Retinal pigment epithelial cell (primary cell): ENCODE measurements around the gene RALGAPA2.

Experiments
- DNase-seq: peaks from one replicate; pipeline ENCODE4 v3.0.0-alpha.2; 2010; ENCODE audit warnings: low read depth
- H3K4me3 ChIP-seq: 2 replicates; pipeline ENCODE4 v1.5.1; 2011; ENCODE audit warnings: mild to moderate bottlenecking, low read length, control low read depth, moderate library complexity
- TF ChIP-seq, protein P1 (sequence below): conservative IDR thresholded peaks from 2 replicates; pipeline ENCODE4 v1.5.1; 2011; ENCODE audit warnings: low read depth, low read length, control low read depth, inconsistent platforms

Gene RALGAPA2

DNA sequence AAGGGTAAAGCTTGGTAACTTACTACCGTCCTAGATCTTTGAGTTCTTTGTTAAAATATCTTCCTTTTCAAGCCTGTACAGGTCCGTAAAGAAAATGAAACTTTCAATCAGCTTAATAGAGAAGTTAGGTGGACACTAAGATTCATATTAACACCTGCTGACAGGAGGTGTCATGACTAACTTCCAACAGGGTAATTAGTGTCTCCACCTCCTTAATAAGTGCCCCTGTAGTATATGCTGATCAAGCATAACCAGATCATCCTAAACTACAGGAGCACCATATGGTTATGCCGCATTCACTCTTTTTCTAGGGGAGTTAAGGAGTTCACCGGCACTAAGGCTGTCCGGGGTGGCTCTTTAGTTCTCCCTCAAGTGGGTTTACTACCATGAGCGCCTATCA lies 23.9 kb upstream of the RALGAPA2 start:
- TF ChIP-seq, protein P1, sequence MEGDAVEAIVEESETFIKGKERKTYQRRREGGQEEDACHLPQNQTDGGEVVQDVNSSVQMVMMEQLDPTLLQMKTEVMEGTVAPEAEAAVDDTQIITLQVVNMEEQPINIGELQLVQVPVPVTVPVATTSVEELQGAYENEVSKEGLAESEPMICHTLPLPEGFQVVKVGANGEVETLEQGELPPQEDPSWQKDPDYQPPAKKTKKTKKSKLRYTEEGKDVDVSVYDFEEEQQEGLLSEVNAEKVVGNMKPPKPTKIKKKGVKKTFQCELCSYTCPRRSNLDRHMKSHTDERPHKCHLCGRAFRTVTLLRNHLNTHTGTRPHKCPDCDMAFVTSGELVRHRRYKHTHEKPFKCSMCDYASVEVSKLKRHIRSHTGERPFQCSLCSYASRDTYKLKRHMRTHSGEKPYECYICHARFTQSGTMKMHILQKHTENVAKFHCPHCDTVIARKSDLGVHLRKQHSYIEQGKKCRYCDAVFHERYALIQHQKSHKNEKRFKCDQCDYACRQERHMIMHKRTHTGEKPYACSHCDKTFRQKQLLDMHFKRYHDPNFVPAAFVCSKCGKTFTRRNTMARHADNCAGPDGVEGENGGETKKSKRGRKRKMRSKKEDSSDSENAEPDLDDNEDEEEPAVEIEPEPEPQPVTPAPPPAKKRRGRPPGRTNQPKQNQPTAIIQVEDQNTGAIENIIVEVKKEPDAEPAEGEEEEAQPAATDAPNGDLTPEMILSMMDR: no peak
- no peak overlapping the region for H3K4me3 ChIP-seq
- no peak for DNase-seq

DNA sequence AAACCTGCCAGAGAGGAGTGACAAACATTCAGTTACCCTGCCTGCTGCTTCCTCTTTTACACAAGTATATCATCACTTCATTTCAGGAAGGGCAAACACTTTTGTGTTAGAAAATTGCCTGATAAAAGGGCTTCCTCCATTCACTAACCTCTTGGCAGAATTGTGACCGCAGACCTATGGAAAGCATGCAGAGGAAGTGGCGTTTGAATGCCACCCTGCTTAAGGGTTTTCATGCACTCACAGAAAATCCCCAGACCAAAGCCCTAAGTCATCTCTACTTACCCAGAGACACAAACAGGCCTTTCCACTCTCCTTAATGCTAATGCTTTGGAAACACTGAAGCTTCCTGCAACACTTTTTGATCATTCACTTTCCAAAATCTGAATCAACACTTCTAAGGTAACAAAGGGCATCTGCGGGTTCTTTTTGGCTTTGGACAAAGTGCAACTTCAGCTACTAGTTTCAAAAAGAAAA lies 22.1 kb upstream of the RALGAPA2 start:
- no peak for DNase-seq
- H3K4me3 ChIP-seq: no peak overlapping the region
- TF ChIP-seq, protein P1: no peak

DNA sequence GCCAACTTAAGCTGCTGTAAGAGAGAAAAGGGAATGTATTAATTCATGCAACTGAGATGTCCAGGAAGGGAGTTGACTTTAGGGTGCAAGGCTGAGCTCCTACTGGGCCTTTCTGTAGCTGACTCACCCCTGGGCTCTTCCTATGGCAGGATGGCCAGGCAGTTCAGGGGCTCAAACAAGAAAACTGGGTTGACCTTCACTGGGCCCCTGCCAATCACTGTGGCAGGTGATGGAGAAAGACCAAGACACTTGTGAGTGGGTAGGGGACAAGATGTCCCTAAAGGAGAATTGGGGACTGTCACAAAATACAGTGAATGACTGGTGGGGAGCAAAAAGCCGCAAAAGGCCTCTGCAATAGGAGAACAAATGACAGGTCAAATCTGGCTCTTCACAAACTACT lies 21.5 kb upstream of the RALGAPA2 start:
- no peak overlapping the region for H3K4me3 ChIP-seq
- TF ChIP-seq, protein P1: no peak
- no peak for DNase-seq

- DNase-seq: no peak
- TF ChIP-seq, protein P1: no peak
- H3K4me3 ChIP-seq: no peak overlapping the region
These were observed 20.2 kb upstream of the RALGAPA2 start for GRCh38 chr20:20732641-20733040.

- TF ChIP-seq, protein P1: no peak
- no peak for DNase-seq
These were observed 19.5 kb upstream of the RALGAPA2 start for GRCh38 chr20:20731945-20732296.

DNA sequence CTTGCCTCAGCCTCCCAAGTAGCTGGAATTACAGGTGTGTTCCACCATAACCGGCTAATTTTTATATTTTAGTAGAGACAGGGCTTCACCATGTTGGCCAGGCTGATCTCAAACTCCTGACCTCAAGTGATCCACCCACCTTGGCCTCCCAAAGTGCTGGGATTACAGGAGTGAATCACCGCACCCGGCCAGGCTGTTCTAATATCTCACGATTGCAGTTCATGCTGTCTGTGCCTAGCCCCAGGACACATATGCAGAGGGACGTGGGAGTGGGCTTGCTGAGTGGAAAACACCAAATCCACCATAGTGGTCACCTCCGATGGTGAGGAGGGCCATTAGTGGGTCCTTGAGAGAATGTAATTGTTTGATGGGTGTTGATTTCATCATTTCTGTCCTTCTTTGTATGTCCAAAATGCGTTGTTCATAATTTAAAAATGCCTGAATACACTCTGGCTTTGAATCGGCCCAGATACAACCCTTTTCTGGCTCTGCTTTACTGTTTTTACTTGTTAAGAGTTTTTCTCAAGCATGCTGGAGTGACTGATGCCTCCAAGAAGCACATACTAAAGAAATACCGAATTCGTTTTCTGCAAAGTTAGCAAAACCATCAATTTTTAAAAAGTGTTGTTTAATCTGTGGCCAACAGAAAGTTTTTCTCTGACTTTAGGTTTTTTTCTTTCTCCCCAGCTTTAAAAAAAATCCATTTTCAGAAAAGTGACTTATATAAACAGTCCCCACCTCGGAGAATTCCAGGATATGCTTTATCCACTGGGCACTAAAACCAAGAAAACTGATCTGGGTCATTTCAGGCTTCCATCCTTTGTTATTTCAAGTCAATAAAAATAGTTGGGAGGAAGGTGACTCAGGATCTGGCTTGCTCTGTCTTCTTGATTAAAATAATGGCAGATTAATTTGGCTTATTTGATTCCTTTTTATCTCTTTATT lies 18.8 kb upstream of the RALGAPA2 start:
- H3K4me3 ChIP-seq: no peak overlapping the region
- TF ChIP-seq, protein P1: no peak
- DNase-seq: no peak

More at GRCh38 chr20:20731945-20732296, 19.5 kb upstream of the RALGAPA2 start:
- no peak overlapping the region for H3K4me3 ChIP-seq

DNA sequence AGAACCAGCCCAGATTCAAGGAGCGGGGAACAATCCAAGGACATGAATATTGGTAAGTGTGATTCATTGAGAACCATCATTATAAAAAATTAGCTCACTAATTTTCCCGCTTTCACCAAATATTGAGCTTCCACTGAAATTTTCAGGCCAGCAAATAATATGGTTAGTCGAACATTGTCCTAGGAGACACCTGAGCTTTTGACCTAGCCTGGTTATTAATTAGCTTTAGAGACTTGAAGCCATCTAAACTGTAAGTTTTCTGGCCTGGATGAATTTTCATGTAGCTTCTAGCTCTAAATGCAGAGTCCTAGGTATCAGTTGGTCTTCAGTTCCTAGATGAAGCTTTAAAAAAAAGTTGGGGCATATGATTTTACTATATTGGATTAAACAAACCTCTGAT lies 17.1 kb upstream of the RALGAPA2 start:
- H3K4me3 ChIP-seq: no peak overlapping the region
- no peak for DNase-seq
- TF ChIP-seq, protein P1: no peak
